Astrocyte (in vitro differentiated cells and primary cell): ENCODE data around the gene KCNH6. TPM values are rescaled to one million over a fixed set of nuclear protein-coding genes. Genes with fewer than 3 reads are reported as not detected.

Experiments
- DNase-seq: peaks from one replicate; pipeline ENCODE4 v3.0.0-alpha.2; 2010; ENCODE audit warnings: low read depth
- FAIRE-seq: peaks from 2 replicates; lab custom pipeline; 2011; peaks lifted over from hg19 to GRCh38; lab: Jason Lieb, UNC
- H2AFZ ChIP-seq: 2 replicates; pipeline ENCODE4 v1.6.0; 2012; ENCODE audit warnings: low read depth, low read length, inconsistent platforms
- H3K27ac ChIP-seq: 2 replicates; pipeline ENCODE4 v1.5.1; 2011; ENCODE audit warnings: low read depth, low read length, inconsistent platforms
- H3K27me3 ChIP-seq: 2 replicates; pipeline ENCODE4 v1.6.0; 2011; ENCODE audit warnings: low read length, inconsistent platforms; ENCODE audit not compliant: insufficient read depth
- H3K36me3 ChIP-seq: 2 replicates; pipeline ENCODE4 v1.5.1; 2011; ENCODE audit warnings: low read length, inconsistent platforms; ENCODE audit not compliant: insufficient read depth
- H3K4me1 ChIP-seq: 2 replicates; pipeline ENCODE4 v1.5.1; 2011; ENCODE audit warnings: low read length, inconsistent platforms; ENCODE audit not compliant: insufficient read depth
- H3K4me2 ChIP-seq: 2 replicates; pipeline ENCODE4 v1.6.0; 2012; ENCODE audit warnings: low read length, inconsistent platforms
- H3K4me3 ChIP-seq: 2 replicates; pipeline ENCODE4 v1.5.1; 2011; ENCODE audit warnings: low read depth, mild to moderate bottlenecking, low read length, inconsistent platforms; ENCODE audit not compliant: insufficient read depth
- H3K79me2 ChIP-seq: 2 replicates; pipeline ENCODE4 v1.6.0; 2012; ENCODE audit warnings: mild to moderate bottlenecking, low read length, inconsistent platforms; ENCODE audit not compliant: insufficient read depth
- H3K9ac ChIP-seq: 2 replicates; pipeline ENCODE4 v1.6.0; 2012; ENCODE audit warnings: mild to moderate bottlenecking, low read length, inconsistent platforms
- H3K9me3 ChIP-seq: 2 replicates; pipeline ENCODE4 v1.5.1; 2012; ENCODE audit warnings: low read depth, mild to moderate bottlenecking, low read length, inconsistent platforms; ENCODE audit not compliant: insufficient read depth
- H4K20me1 ChIP-seq: 2 replicates; pipeline ENCODE4 v1.6.0; 2012; ENCODE audit warnings: low read length, inconsistent platforms; ENCODE audit not compliant: insufficient read depth
- H3K27ac Mint-ChIP-seq: one replicate; pipeline ENCODE4 v1.8.0; 2021; ENCODE audit warnings: mild to moderate bottlenecking, mixed read lengths; ENCODE audit not compliant: unreplicated experiment
- H3K27me3 Mint-ChIP-seq: one replicate; pipeline ENCODE4 v1.8.0; 2021; ENCODE audit warnings: low read depth, mixed read lengths; ENCODE audit not compliant: unreplicated experiment
- H3K36me3 Mint-ChIP-seq: one replicate; pipeline ENCODE4 v1.8.0; 2021; ENCODE audit warnings: low read depth, mixed read lengths; ENCODE audit not compliant: unreplicated experiment
- H3K4me1 Mint-ChIP-seq: one replicate; pipeline ENCODE4 v1.8.0; 2021; ENCODE audit warnings: low read depth, mixed read lengths; ENCODE audit not compliant: unreplicated experiment
- H3K4me3 Mint-ChIP-seq: one replicate; pipeline ENCODE4 v1.8.0; 2021; ENCODE audit warnings: mild to moderate bottlenecking, moderate library complexity, mixed read lengths; ENCODE audit not compliant: unreplicated experiment
- H3K9me3 Mint-ChIP-seq: one replicate; pipeline ENCODE4 v1.8.0; 2021; ENCODE audit warnings: mild to moderate bottlenecking, mixed read lengths; ENCODE audit not compliant: unreplicated experiment
- CTCF ChIP-seq: IDR thresholded peaks from 2 replicates; pipeline ENCODE4 v1.5.1; 2011; ENCODE audit warnings: low read depth, mild to moderate bottlenecking, inconsistent platforms, low read length, moderate library complexity; ENCODE audit not compliant: insufficient read depth
- EZH2 ChIP-seq: IDR thresholded peaks from 2 replicates; pipeline ENCODE4 v1.6.1; 2012; ENCODE audit warnings: mild to moderate bottlenecking, low read length, inconsistent platforms; ENCODE audit not compliant: insufficient read depth
- total RNA-seq: library from RNA; stranded (reverse); gene quantifications from 2 replicates; pipeline ENCODE4 v1.2.1, GENCODE V29; 2021

The KCNH6 gene
- total RNA-seq, 1 donor from 2014 or later = not detected

GRCh38 chr17:63477480-63478440, 45.4 kb upstream of the KCNH6 start:
- H3K27ac Mint-ChIP-seq = no peak overlapping the region
- no peaks in the 10 kb centered on the region for H3K4me1 Mint-ChIP-seq
- Histone ChIP-seq H2AFZ (peak overlapping the region; percentile 32), H3K9ac (no peak overlapping the region), H3K4me1 (peaks cover 24% of the 10 kb centered on the region), H4K20me1 (peaks cover 3% of the 10 kb centered on the region), H3K36me3 (no peaks in the 10 kb centered on the region), H3K79me2 (no peaks in the 10 kb centered on the region), H3K27ac (no peak overlapping the region), H3K9me3 (no peaks in the 10 kb centered on the region), H3K4me3 (peak overlapping the region; percentile 25), H3K4me2 (peak overlapping the region; percentile 86), H3K27me3 (peaks cover 6% of the 10 kb centered on the region)
- FAIRE-seq (no peak), DNase-seq (no peak)
- no peaks in the 10 kb centered on the region for H3K36me3 Mint-ChIP-seq
- peak overlapping the region; percentile 85 for H3K4me3 Mint-ChIP-seq
- TF ChIP-seq EZH2 = no peak
- TF ChIP-seq CTCF = no peak
- peaks cover 2% of the 10 kb centered on the region for H3K9me3 Mint-ChIP-seq
- peaks cover 47% of the 10 kb centered on the region for H3K27me3 Mint-ChIP-seq

GRCh38 chr17:63478814-63479494, 44.2 kb upstream of the KCNH6 start:
- Histone ChIP-seq H4K20me1 (peaks cover 3% of the 10 kb centered on the region), H2AFZ (peak overlapping the region; percentile 29), H3K4me2 (peak overlapping the region; percentile 50), H3K9me3 (no peaks in the 10 kb centered on the region), H3K79me2 (no peaks in the 10 kb centered on the region), H3K27ac (no peak overlapping the region), H3K9ac (no peak overlapping the region), H3K27me3 (peaks cover 6% of the 10 kb centered on the region), H3K4me1 (peaks cover 24% of the 10 kb centered on the region), H3K36me3 (no peaks in the 10 kb centered on the region), H3K4me3 (no peak overlapping the region)
- Mint-ChIP-seq H3K4me1 (no peaks in the 10 kb centered on the region), H3K36me3 (no peaks in the 10 kb centered on the region), H3K27ac (no peak overlapping the region), H3K27me3 (peaks cover 57% of the 10 kb centered on the region), H3K4me3 (peak overlapping the region; percentile 14), H3K9me3 (peaks cover 2% of the 10 kb centered on the region)
- FAIRE-seq = peak; percentile 75
- TF ChIP-seq CTCF (peak; percentile 84), EZH2 (no peak)
- DNase-seq = peak; percentile 85
